Urinary bladder (tissue), 4 donors: ENCODE results near the gene MYMX. TPM values are rescaled to one million over a fixed set of nuclear protein-coding genes. Genes with fewer than 3 reads are reported as not detected.

Experiments
- DNase-seq: peaks from one replicate; pipeline ENCODE4 v3.0.0-alpha.2; 2015; ENCODE audit errors: extremely low spot score
- H3K27ac ChIP-seq: one replicate; pipeline ENCODE4 v1.5.1; 2013; ENCODE audit warnings: low read depth, mild to moderate bottlenecking, moderate library complexity
- H3K36me3 ChIP-seq: one replicate; pipeline ENCODE4 v1.6.1; 2013; ENCODE audit warnings: mild to moderate bottlenecking, moderate library complexity; ENCODE audit not compliant: insufficient read depth
- H3K4me1 ChIP-seq: one replicate; pipeline ENCODE4 v1.6.1; 2013; ENCODE audit warnings: mild to moderate bottlenecking, moderate library complexity; ENCODE audit not compliant: insufficient read depth
- H3K4me3 ChIP-seq: one replicate; pipeline ENCODE4 v1.5.1; 2013; ENCODE audit warnings: low read depth, low read length
- WGBS: extraction: QIAGEN DNeasy Blood & Tissue Kit; methylation state at CpG from one replicate; pipeline ENCODE4 v1.1.7; 2013; 5-methylcytosine and 5-hydroxymethylcytosine counted together
- polyA plus RNA-seq: library from polyadenylated mRNA; stranded (reverse); fragments of 200-250 nt; gene quantifications from one replicate; pipeline ENCODE4 v1.2.3, GENCODE V29; 2013
- total RNA-seq: library from RNA; depleted of rRNA; stranded (reverse); fragments of >200 nt; gene quantifications from one replicate; pipeline ENCODE4 v1.2.3, GENCODE V29; 2014
- donor health status: healthy with polysubstance abuse.
- donor health status: healthy.

MYMX gene
- total and polyA plus RNA-seq, 2 donors = 0.28 TPM; not detected in 1

DNA sequence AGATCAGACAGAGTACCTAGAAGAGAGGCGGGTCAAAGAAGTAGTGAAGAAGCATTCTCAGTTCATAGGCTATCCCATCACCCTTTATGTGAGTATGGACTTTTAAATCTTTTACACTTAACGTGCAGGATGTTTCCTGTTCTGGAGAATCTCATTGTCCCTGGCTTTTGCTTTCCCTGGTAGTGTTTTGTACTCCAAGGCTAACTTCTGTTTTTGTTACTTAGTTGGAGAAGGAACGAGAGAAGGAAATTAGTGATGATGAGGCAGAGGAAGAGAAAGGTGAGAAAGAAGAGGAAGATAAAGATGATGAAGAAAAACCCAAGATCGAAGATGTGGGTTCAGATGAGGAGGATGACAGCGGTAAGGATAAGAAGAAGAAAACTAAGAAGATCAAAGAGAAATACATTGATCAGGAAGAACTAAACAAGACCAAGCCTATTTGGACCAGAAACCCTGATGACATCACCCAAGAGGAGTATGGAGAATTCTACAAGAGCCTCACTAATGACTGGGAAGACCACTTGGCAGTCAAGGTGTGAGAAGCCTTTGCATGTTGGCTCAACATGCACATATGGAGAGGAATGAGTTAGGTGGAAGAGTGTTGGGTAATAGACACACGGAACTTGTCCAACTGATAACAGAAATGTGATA, 33.5 kb downstream of the MYMX start:
- DNase-seq = no peak
- no peak overlapping the region for H3K4me3 ChIP-seq
- 70% methylated on average over 6 of the region's 6 CpGs for WGBS
- no peak overlapping the region for H3K27ac ChIP-seq
- no peaks in the 10 kb centered on the region for H3K4me1 ChIP-seq
- H3K36me3 ChIP-seq = peaks cover 4% of the 10 kb centered on the region

- Histone ChIP-seq H3K4me1 (no peaks in the 10 kb centered on the region), H3K36me3 (peaks cover 4% of the 10 kb centered on the region), H3K27ac (no peak overlapping the region), H3K4me3 (no peak overlapping the region)
- WGBS = 79% methylated on average over 3 of the region's 3 CpGs
- no peak for DNase-seq
Observed at GRCh38 chr6:44250718-44251123, 34.0 kb downstream of the MYMX start.

- Histone ChIP-seq H3K36me3 (peaks cover 4% of the 10 kb centered on the region), H3K4me3 (no peak overlapping the region), H3K4me1 (no peaks in the 10 kb centered on the region), H3K27ac (no peak overlapping the region)
- WGBS = 93% methylated on average over 14 of the region's 14 CpGs
- DNase-seq = no peak
Observed at GRCh38 chr6:44251576-44252524, 35.1 kb downstream of the MYMX start.

GRCh38 chr6:44253307-44254101, 36.8 kb downstream of the MYMX start:
- no peak for DNase-seq
- 71% methylated on average over 10 of the region's 10 CpGs for WGBS
- Histone ChIP-seq H3K4me1 (no peaks in the 10 kb centered on the region), H3K36me3 (peaks cover 4% of the 10 kb centered on the region), H3K27ac (no peak overlapping the region), H3K4me3 (no peak overlapping the region)

DNA sequence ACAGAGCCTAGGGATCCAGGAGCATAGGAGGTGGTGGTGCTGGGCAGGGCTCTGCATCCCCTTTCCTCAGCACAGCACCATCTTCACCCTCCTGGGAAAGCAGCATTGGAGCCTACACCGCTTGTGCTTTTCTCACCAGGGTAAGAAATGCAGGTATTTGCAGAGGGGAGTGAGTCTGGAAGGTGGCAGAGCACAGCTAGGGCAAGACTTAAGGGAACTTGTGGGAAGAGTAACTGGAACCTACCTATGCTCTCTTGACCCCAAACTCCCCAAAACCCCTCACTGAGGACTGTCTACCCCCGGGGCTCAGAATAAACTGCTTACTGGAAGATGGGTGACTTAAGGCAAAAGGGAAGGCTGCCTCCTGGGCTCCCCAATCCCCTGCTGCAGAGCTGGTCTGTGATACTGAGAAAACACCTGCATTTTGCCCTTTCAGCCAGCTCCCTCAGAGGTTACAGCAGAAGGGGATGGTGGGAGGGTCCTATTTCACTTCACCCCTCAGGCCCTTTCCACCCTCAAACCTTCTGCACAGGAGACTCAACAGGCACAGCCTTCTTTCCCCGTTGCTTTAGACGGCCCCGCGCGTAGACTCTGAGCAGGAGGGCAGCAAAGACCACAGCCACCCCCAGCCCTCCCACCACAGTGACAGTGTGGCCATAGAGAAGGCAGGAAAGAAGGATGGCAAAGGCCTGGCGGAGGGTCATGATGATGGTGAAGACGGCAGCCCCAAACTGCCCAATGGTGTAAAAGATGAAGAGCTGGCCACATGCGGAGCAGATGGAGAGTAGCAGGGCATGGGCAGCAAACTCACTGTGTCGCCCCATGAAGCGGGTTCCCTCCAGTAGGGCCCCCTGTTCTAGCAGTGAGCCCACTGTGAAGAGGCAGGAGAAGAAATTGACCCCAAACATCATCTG, 37.7 kb downstream of the MYMX start:
- Histone ChIP-seq H3K36me3 (peaks cover 4% of the 10 kb centered on the region), H3K4me3 (no peak overlapping the region), H3K27ac (no peak overlapping the region), H3K4me1 (no peaks in the 10 kb centered on the region)
- 76% methylated on average over 12 of the region's 12 CpGs for WGBS
- DNase-seq = no peak

DNA sequence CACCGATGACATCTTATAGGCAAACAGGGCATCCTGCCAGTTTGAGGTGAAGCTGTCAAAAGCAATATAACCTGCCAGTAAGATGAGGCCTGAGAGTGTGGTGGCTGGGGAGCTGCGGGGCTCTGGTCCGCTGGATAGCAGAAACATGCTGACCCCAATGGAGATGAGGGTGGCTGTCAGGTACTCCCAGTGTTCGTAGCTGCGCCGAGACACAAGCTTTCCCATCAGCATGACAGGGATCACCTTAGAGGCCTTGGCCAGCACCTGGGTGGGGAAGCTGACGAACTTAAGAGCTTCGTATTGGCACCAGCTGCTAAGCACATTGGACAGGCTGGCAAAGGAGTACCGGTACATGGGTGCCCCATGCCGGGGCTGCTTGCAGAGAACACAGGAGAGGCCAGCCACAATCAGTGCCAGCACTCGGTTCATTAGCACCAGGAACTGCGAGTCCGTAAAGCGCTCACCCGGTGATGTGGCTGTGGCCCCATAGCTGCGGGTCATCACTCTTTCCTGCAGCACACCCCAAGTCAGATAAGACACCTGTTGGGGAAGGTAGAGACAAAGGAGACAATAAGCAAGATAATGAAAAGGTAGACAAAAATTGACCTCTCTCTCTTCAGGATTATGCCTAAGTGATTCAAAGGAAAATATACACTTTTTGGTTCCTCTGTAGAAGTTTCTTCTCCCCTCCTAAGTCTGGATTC, 38.5 kb downstream of the MYMX start:
- H3K27ac ChIP-seq = no peak overlapping the region
- no peak for DNase-seq
- peaks cover 4% of the 10 kb centered on the region for H3K36me3 ChIP-seq
- no peaks in the 10 kb centered on the region for H3K4me1 ChIP-seq
- no peak overlapping the region for H3K4me3 ChIP-seq
- WGBS = 73% methylated on average over 16 of the region's 16 CpGs

DNA sequence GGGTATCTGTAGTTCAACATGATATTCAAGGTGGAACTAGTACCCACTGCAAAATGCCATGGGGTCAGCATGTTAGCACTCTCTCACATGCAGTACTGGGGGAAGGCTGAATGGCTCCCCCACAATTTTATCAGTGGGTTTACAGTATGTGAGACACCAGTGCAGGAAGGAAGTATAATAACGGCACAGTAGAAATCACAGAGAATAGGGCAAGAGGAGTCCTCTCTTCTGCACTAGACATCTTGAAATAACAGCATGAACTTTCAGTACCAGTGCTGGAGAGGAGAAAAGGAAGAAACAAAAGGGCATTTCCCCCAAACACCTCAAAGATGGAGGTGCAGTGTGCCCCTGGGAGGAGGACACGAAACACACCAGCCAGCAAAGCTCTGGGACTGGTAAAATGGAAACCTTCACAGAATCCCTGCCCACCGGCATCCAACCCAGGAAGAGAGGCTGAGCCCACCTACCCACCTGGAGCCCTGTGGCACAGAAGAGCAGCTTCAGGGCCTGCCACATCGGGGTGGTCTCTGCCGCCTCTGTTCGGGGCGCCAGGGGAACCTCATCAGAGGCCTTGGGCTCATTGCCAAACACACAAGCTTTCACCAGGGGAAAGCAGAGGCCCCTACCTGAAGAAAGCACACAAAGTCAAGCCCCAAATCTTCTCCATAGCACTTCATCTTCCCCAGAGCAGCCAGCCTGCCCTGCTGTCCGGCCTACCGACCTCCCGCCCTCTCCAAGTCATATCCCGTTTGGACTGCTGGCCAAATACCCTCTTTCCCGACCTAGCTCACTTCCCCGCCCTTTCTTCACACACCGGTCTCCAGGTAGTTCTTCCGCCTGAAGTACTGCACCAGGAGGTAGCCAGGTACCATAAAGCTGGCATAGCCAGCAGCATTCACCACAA, 39.4 kb downstream of the MYMX start:
- WGBS = 28% methylated on average over 15 of the region's 15 CpGs
- no peak for DNase-seq
- Histone ChIP-seq H3K27ac (peak overlapping the region; percentile 55), H3K4me1 (no peaks in the 10 kb centered on the region), H3K4me3 (peak overlapping the region; percentile 65), H3K36me3 (peaks cover 4% of the 10 kb centered on the region)

DNA sequence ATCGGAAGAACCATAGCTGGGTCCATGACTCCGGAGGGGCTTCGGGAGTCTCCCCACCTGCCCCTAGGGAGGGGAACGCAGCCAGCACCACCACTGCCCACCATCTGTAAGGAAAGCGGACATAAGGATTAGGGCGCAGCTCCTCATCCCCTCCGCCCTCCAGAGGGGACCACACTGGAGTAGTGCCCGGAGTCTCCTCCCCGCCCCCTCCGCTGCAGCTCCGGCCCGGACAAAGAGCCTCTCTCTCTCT, 40.0 kb downstream of the MYMX start:
- peaks cover 3% of the 10 kb centered on the region for H3K36me3 ChIP-seq
- peak overlapping the region; percentile 55 for H3K27ac ChIP-seq
- H3K4me1 ChIP-seq = no peaks in the 10 kb centered on the region
- H3K4me3 ChIP-seq = peak overlapping the region; percentile 65
- no peak for DNase-seq
- 1% methylated on average over 12 of the region's 12 CpGs for WGBS

DNA sequence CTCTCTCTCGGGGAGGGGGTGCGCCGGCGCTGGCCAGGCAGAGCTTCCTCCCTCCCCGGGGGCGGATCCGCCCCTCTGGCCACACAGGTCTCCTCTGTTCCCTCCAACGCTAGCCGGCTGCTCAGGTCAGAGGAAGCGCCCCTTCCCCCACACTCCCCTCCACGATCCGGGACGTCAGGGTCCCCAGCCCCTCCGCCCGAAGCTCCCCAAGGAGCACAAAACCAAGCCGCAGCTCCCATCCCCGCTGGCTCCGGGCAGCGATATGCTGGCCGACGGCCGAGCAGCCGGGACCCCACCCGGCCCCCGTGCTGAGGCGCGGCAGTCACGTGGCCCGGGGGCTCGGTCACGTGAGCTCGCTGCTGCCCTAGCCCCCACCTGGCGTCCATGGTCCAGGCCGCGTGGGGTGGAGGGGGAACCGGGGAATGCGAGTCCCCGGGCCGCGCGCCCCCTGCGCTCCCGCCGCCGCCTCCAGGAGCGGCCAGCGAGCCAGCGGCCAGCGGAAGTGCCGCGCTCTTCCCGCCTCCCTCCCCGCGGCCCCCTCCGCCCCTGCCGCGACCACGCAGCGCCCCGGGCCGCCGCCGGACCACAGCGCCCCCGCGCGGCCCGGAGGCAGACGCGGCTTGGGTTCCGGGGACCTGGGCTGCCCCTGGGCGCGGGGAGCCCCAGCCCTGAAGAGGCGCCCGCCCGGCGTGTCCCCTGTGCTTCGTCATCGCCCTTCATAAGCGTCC, 40.5 kb downstream of the MYMX start, which contains the start of gene SLC35B2:
SLC35B2 (minus strand) TSS at position 504 of the 728 bp plus-strand sequence; CDS start at position 386, 118 bp downstream.
- DNase-seq = peak; percentile 25
- peak within 1 kb of the TSS; percentile 55 for H3K27ac ChIP-seq
- no peaks in the 10 kb centered on the region for H3K36me3 ChIP-seq
- H3K4me3 ChIP-seq = peak within 1 kb of the TSS; percentile 65
- under 1% methylated on average over 80 of the region's 80 CpGs for WGBS
- H3K4me1 ChIP-seq = no peaks in the 10 kb centered on the region

DNA sequence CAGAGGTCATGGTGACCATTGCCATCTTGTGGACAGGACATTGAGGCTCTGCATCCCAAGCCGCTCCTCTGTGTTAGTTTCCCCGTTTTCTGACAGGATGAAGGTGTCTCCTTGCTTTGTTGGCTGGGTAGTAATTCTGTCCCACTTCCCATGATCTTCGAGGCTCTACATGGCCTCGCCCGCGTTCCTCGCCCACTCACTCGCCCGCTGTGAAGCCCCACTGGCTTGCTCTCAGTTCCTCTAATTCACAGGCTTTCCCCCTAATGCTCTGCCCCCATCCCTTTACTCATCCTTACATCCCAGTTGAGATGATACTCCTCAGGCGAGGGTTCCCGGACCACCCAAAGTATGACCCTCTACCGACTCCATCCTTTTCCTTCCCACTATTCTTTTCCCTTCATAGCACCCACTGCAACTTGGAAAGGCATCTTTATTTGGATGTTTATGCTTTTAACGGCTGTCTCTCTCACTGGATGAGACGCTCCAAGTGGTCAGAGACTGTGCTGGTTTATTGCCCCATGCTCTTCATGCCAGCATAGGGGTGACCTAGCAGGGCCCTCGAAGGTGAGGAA, 41.1 kb downstream of the MYMX start:
- no peaks in the 10 kb centered on the region for H3K36me3 ChIP-seq

DNA sequence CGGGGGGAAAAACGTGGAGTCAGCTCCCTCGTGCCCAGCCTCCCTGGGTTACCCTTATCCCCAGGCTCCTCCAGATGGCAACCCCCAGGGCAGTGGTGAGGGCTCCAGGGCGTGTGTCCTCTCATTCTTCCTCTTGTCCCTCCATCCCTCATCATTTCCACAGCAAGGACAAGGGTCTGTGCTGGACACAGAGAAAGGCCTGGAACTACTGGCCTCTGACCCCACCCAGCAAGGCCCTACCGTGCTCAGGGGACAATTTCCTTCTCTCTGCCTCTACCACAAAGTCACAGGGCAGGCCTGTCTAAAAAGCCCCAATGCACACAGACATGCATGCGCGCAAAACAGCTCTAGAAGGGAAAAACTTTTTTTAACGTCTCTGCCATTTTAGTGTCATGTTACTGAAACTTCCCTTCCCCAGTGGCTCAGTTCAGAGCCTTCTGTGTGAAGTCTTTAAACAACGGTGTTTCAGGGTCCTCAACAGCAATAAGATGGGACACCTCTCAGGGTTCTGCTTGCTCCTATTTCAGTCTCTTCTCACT, 41.7 kb downstream of the MYMX start:
- H3K27ac ChIP-seq = no peak overlapping the region
- no peak overlapping the region for H3K4me3 ChIP-seq
- DNase-seq = no peak
- WGBS = 87% methylated on average over 9 of the region's 9 CpGs
- no peaks in the 10 kb centered on the region for H3K36me3 ChIP-seq
- H3K4me1 ChIP-seq = no peaks in the 10 kb centered on the region

More for the DNA sequence above, 41.1 kb downstream of the MYMX start:
- Histone ChIP-seq H3K4me1 (no peaks in the 10 kb centered on the region), H3K4me3 (peak overlapping the region; percentile 65), H3K27ac (peak overlapping the region; percentile 46)
- WGBS = 22% methylated on average over 15 of the region's 15 CpGs
- DNase-seq = no peak
